Lung (tissue), 12 donors: Measurements from ENCODE around the gene FSIP1. TPM values are rescaled to one million over a fixed set of nuclear protein-coding genes. Genes with fewer than 3 reads are reported as not detected.

Experiments used
- ATAC-seq: fragments of 200-7000 bp; cut with Tn5 transposase; one replicate; pipeline ENCODE4 v1.9.1; 2020; ENCODE audit warnings: moderate number of reproducible peaks; ENCODE audit not compliant: insufficient read depth, low FRiP score
- DNase-seq, 3 donors: peaks; one replicate each; pipeline ENCODE4 v3.0.0-alpha.2; 2013 to 2017
- H3K27ac ChIP-seq, 2 donors: one replicate each; pipeline ENCODE4 v1.5.1; 2013; ENCODE audit warnings: mild to moderate bottlenecking in 2 of 2, moderate library complexity in 2 of 2, control low read depth in 1 of 2, inconsistent platforms in 1 of 2, low read depth in 1 of 2, low read length in 1 of 2
- H3K27me3 ChIP-seq, 3 donors: one replicate each; pipeline ENCODE4 v1.5.1; 2013; ENCODE audit warnings: low read length in 2 of 3; ENCODE audit not compliant: control insufficient read depth in 3 of 3, insufficient read depth in 3 of 3
- H3K36me3 ChIP-seq, 4 donors: one replicate each; pipeline ENCODE4 v1.5.1; 2013; ENCODE audit warnings: low read length in 4 of 4, mild to moderate bottlenecking in 1 of 4, moderate library complexity in 1 of 4; ENCODE audit not compliant: control insufficient read depth in 4 of 4, insufficient read depth in 4 of 4
- H3K4me1 ChIP-seq, 5 donors: one replicate each; pipeline ENCODE4 v1.5.1; 2013; ENCODE audit warnings: low read length in 5 of 5, mild to moderate bottlenecking in 2 of 5, moderate library complexity in 1 of 5; ENCODE audit not compliant: control insufficient read depth in 5 of 5, insufficient read depth in 5 of 5
- H3K4me3 ChIP-seq: one replicate; pipeline ENCODE4 v1.5.1; 2013; ENCODE audit warnings: mild to moderate bottlenecking, control low read depth, moderate library complexity
- H3K9ac ChIP-seq, 2 donors: one replicate each; pipeline ENCODE4 v1.5.1; 2013; ENCODE audit warnings: low read length in 2 of 2, control low read depth in 1 of 2; ENCODE audit not compliant: insufficient read depth in 1 of 2
- H3K9me3 ChIP-seq, 4 donors: one replicate each; pipeline ENCODE4 v1.5.1; 2013; ENCODE audit warnings: low read length in 3 of 4, mild to moderate bottlenecking in 1 of 4, moderate library complexity in 1 of 4; ENCODE audit not compliant: control insufficient read depth in 4 of 4, insufficient read depth in 3 of 4
- WGBS, 2 donors: extraction: QIAGEN DNeasy Blood & Tissue Kit; methylation state at CpG; one replicate each; pipeline ENCODE4 v1.1.7; 2013; 5-methylcytosine and 5-hydroxymethylcytosine counted together
- polyA plus RNA-seq, 2 donors: library from polyadenylated mRNA; stranded (reverse); fragments of 200-250 nt; gene quantifications; one replicate each; pipeline ENCODE4 v1.2.1, GENCODE V29; 2013
- total RNA-seq, 2 donors: library from RNA; depleted of rRNA in 1 of 2; stranded (reverse); fragments of >200 nt in 1 of 2; gene quantifications; one replicate each; pipeline ENCODE4 v1.2.1, GENCODE V29; 2014 to 2021
- TF ChIP-seq, protein P1 (sequence below): IDR thresholded peaks from 2 replicates; pipeline ENCODE4 v1.5.1; 2012; ENCODE audit warnings: mild to moderate bottlenecking; ENCODE audit errors: control extremely low read depth, extremely low read depth
- donor health status: control.
- donor health status: control.
- donor health status: Bipolar disorder and iron deficiency.
- donor health status: healthy.
- donor health status: DM: yes; HTN: yes; CAD: no.

Gene FSIP1
- total and polyA plus RNA-seq, 4 donors, result 0.35 to 2.2 (median 0.98) TPM

DNA sequence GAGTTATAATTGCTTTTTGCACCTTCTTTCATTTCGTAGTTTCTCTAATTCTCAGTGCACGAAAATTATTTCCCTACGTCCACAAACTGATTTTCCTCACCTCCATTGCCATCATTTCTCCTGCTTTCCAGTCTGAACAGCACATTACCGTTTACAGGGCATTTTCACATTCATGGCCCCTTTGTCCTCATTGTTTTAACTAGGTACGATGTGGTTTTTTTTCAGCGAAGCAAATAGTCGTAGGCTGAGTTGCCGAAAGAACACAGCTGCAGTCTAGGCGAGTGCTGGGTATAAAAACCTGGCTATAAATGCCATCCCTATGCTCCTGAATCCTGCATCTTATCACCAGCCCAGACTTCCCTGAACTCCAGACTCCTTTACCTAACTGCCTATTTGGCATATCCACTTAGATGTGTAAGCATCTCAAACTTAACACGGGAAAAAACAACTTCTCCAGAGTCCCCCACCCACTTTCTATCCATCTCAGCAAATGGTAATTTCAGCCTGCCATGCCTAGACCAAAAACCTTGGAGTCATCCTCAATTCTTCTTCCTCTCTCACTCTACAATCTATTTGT is 691 bp upstream of the FSIP1 start:
- ATAC-seq, result no peak
- H3K27ac ChIP-seq, result peak overlapping the region; percentile 21 to 65
- H3K9me3 ChIP-seq, result no peaks in the 10 kb centered on the region
- peak in 2 of 3 donors; percentile 18 to 46 for DNase-seq
- H3K4me1 ChIP-seq, result peaks cover 0 to 11% (median 4%) of the 10 kb centered on the region in 5 donors
- 3 to 7% methylated on average over 10 of the region's 10 CpGs for WGBS, 2 donors
- H3K9ac ChIP-seq, result peak overlapping the region in 1 of 2 donors; percentile 77
- no peaks in the 10 kb centered on the region for H3K27me3 ChIP-seq
- H3K36me3 ChIP-seq, result no peaks in the 10 kb centered on the region
- TF ChIP-seq, protein P1, sequence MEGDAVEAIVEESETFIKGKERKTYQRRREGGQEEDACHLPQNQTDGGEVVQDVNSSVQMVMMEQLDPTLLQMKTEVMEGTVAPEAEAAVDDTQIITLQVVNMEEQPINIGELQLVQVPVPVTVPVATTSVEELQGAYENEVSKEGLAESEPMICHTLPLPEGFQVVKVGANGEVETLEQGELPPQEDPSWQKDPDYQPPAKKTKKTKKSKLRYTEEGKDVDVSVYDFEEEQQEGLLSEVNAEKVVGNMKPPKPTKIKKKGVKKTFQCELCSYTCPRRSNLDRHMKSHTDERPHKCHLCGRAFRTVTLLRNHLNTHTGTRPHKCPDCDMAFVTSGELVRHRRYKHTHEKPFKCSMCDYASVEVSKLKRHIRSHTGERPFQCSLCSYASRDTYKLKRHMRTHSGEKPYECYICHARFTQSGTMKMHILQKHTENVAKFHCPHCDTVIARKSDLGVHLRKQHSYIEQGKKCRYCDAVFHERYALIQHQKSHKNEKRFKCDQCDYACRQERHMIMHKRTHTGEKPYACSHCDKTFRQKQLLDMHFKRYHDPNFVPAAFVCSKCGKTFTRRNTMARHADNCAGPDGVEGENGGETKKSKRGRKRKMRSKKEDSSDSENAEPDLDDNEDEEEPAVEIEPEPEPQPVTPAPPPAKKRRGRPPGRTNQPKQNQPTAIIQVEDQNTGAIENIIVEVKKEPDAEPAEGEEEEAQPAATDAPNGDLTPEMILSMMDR, result no peak
- H3K4me3 ChIP-seq, result peak overlapping the region; percentile 87

DNA sequence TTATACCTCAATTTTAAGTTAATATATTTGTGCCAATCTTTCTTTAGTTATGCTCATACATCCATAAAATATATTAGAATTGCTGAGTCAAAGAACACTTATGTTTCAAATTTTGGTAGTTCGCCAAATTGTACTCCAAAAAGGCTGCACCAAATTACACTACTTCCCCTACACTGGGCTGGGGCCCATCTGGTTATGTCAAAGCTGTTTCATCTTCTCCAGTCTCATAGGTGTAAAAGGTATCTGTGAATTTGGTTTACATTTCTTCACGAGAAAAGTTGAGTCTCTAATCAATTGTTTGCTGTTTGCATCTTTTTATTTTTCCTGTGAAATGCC is 706 bp downstream of the FSIP1 start:
- no peak for DNase-seq
- Histone ChIP-seq H3K36me3 (no peaks in the 10 kb centered on the region), H3K27ac (peak overlapping the region in 1 of 2 donors; percentile 38), H3K27me3 (peaks cover 0 to 3% (median 0%) of the 10 kb centered on the region in 3 donors), H3K4me1 (peaks cover 0 to 17% (median 3%) of the 10 kb centered on the region in 5 donors), H3K9me3 (no peaks in the 10 kb centered on the region), H3K9ac (peak overlapping the region in 1 of 2 donors; percentile 52), H3K4me3 (no peak overlapping the region)
- whole genome bisulfite sequencing, 2 donors, result 29 to 53% methylated on average over 2 of the region's 2 CpGs
- no peak for ATAC-seq
- TF ChIP-seq, protein P1, result no peak

DNA sequence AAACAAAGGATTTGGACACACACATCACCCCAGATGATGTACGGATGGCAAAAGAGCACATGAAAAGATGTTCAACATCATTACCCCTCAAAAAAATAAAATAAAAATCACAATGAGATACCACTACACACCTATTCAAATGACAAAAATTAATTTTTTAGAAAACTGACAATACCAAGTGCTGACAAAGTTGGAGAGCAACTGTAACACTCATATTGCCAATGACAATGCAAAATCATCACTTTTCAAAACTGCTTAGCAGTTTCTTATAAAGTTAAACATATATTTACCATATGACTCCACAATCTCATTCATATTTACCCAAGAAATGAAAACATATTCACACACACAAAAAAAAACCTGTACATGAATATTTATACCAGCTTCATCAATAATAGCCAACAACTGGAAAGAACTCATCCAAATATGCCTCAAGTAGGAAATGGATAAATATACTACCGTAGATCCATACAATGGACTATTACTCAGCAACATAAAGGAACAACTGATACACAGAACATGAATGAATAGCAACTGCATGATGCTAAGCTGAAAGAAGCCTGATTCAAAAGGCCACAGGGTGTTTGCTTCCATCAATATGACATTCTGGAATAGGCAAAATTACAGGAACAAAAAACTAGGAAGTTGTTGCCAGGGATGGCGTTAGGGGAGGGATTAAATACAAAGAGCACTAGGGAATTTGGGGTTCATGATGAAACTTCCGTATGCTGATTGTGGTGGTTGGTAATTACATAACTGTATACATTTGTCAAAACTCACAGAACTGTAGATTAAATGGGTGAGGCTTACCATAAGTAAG is 1.3 kb downstream of the FSIP1 start:
- H3K4me1 ChIP-seq, result peaks cover 0 to 17% (median 3%) of the 10 kb centered on the region in 5 donors
- DNase-seq, result no peak
- H3K36me3 ChIP-seq, result no peaks in the 10 kb centered on the region
- ATAC-seq, result no peak
- H3K9me3 ChIP-seq, result no peaks in the 10 kb centered on the region
- H3K9ac ChIP-seq, result no peak overlapping the region
- TF ChIP-seq, protein P1, result no peak
- no peak overlapping the region for H3K27ac ChIP-seq
- H3K27me3 ChIP-seq, result peaks cover 0 to 3% (median 0%) of the 10 kb centered on the region in 3 donors
- no peak overlapping the region for H3K4me3 ChIP-seq
- 50 to 77% methylated on average over 4 of the region's 4 CpGs for WGBS, 2 donors
